Measurements from ENCODE around the gene SNX24. TPM values are rescaled to one million over a fixed set of nuclear protein-coding genes. Genes with fewer than 3 reads are reported as not detected.

Gene SNX24
- total RNA-seq, 1 experiment from 2014 or later, result 13.9 TPM

DNA sequence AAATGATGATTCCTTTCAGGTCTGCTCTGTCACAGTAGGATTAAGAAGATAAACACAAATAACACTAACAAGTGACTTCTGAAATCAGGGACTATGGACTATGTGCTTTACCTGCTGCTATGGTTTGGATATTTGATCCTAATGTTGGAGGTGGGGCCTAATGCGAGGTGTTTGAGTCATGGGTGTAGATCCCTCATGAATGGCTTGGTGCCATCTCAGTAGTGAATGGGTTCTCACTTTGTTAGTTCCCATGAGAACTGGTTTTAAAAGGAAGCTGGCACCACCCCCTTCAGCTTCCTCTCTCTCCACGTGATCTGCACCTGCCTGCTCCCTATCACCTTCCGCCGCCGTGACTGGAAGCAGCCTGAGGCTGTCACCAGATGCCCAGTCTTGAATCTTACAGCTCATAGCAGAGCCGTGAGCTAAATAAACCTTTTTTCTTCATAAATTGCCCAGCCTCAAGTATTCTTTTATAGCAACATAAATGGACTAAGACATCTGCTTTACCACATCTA is 187.8 kb downstream of the SNX24 start:
- peaks cover 0 to 5% (median 0%) of the 10 kb centered on the region in 3 experiments; a peak in 2 of 7 replicates for H3K36me3 Mint-ChIP-seq (ENCODE audit: insufficient read depth in 1 of 3, low read depth in 3 of 3)

More for the DNA sequence above, 187.8 kb downstream of the SNX24 start:
- H3K4me1 ChIP-seq (ENCODE audit: insufficient read depth, low read length), result no peaks in the 10 kb centered on the region
- TF ChIP-seq, protein P1, sequence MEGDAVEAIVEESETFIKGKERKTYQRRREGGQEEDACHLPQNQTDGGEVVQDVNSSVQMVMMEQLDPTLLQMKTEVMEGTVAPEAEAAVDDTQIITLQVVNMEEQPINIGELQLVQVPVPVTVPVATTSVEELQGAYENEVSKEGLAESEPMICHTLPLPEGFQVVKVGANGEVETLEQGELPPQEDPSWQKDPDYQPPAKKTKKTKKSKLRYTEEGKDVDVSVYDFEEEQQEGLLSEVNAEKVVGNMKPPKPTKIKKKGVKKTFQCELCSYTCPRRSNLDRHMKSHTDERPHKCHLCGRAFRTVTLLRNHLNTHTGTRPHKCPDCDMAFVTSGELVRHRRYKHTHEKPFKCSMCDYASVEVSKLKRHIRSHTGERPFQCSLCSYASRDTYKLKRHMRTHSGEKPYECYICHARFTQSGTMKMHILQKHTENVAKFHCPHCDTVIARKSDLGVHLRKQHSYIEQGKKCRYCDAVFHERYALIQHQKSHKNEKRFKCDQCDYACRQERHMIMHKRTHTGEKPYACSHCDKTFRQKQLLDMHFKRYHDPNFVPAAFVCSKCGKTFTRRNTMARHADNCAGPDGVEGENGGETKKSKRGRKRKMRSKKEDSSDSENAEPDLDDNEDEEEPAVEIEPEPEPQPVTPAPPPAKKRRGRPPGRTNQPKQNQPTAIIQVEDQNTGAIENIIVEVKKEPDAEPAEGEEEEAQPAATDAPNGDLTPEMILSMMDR (conservative IDR thresholded peaks at IDR 0.05), result no peak
- H3K79me2 ChIP-seq (ENCODE audit: insufficient read depth, low read length), result no peaks in the 10 kb centered on the region
- H3K79me1 ChIP-seq (ENCODE audit: insufficient read depth, low read depth, low read length, poor library complexity, severe bottlenecking), result no peaks in the 10 kb centered on the region
- H3K4me2 ChIP-seq (ENCODE audit: insufficient read depth, insufficient read length, low read length), result no peak overlapping the region
- H2BK5ac ChIP-seq (ENCODE audit: insufficient read length, low read length), result no peak overlapping the region
- no peak overlapping the region for H3K9ac ChIP-seq (ENCODE audit: extremely low read depth, insufficient read length, low read length)
- no peak overlapping the region for H4K5ac ChIP-seq (ENCODE audit: insufficient read length, low read depth, low read length)
- H3K27ac ChIP-seq (ENCODE audit: insufficient read length, low read depth, low read length), result no peak overlapping the region
- peaks cover 37% of the 10 kb centered on the region for H3K27me3 Mint-ChIP-seq (ENCODE audit: low read depth)
- no peak overlapping the region for H4K91ac ChIP-seq (ENCODE audit: insufficient read length, low read depth, low read length)
- no peak overlapping the region for H2AK5ac ChIP-seq (ENCODE audit: insufficient read length, low read length)
- no peak overlapping the region for H3K14ac ChIP-seq (ENCODE audit: insufficient read depth, low read length)
- no peaks in the 10 kb centered on the region for H3K9me3 ChIP-seq (ENCODE audit: control insufficient read depth, low read depth, low read length)
- WGBS (ENCODE audit: extremely low coverage, insufficient read length, low lambda C conversion rate), result no CpG with 5 or more reads among the region's 6 CpGs
- no peak overlapping the region for H2AFZ ChIP-seq (ENCODE audit: low read length)
- no peaks in the 10 kb centered on the region for H4K20me1 ChIP-seq (ENCODE audit: control insufficient read depth, insufficient read depth, insufficient read length)
- no peak overlapping the region for H2BK15ac ChIP-seq (ENCODE audit: low read depth, low read length)
- no peak overlapping the region for H2BK12ac ChIP-seq (ENCODE audit: insufficient read length, low read depth, low read length)
- no peak overlapping the region for H3K56ac ChIP-seq (ENCODE audit: insufficient read length, low read depth, low read length)
- H3K23me2 ChIP-seq (ENCODE audit: insufficient read length, low read depth, low read length, poor library complexity, severe bottlenecking), result peaks cover 14% of the 10 kb centered on the region
- H3K9me3 Mint-ChIP-seq, result no peaks in the 10 kb centered on the region
- H3K23ac ChIP-seq (ENCODE audit: insufficient read length, low read depth, low read length), result no peak overlapping the region
- H2BK20ac ChIP-seq (ENCODE audit: low read depth, low read length, poor library complexity, severe bottlenecking), result no peak overlapping the region
- no peak overlapping the region for H3K27ac Mint-ChIP-seq
- H3K4me3 Mint-ChIP-seq, result no peak overlapping the region
- no peak overlapping the region for H3T11ph ChIP-seq (ENCODE audit: low read length)
- DNase-seq, result no peak
- H4K8ac ChIP-seq (replicated peaks; ENCODE audit: insufficient read length, low read depth, low read length), result no peak overlapping the region
- peaks cover 21 to 30% of the 10 kb centered on the region in 2 experiments for H3K4me1 Mint-ChIP-seq
- no peak overlapping the region for H2BK120ac ChIP-seq (ENCODE audit: low read depth, low read length, poor library complexity, severe bottlenecking)
- no peak overlapping the region for H3K18ac ChIP-seq (ENCODE audit: insufficient read length, low read depth, low read length)
- H3K4ac ChIP-seq (ENCODE audit: low read depth, low read length), result no peak overlapping the region
- no peaks in the 10 kb centered on the region; the same call in 1 of the 2 replicates for H3K27me3 ChIP-seq (ENCODE audit: insufficient read depth, low read length)
